GM19395 (cell line): Measurements from ENCODE around the gene EPC2.

Source experiments
- ATAC-seq: cut with Tn5 transposase; IDR thresholded peaks from one replicate; pipeline ENCODE4 v1.9.1; 2021; ENCODE audit warnings: mild to moderate bottlenecking, moderate library complexity; ENCODE audit not compliant: unreplicated experiment

EPC2 gene, protein sequence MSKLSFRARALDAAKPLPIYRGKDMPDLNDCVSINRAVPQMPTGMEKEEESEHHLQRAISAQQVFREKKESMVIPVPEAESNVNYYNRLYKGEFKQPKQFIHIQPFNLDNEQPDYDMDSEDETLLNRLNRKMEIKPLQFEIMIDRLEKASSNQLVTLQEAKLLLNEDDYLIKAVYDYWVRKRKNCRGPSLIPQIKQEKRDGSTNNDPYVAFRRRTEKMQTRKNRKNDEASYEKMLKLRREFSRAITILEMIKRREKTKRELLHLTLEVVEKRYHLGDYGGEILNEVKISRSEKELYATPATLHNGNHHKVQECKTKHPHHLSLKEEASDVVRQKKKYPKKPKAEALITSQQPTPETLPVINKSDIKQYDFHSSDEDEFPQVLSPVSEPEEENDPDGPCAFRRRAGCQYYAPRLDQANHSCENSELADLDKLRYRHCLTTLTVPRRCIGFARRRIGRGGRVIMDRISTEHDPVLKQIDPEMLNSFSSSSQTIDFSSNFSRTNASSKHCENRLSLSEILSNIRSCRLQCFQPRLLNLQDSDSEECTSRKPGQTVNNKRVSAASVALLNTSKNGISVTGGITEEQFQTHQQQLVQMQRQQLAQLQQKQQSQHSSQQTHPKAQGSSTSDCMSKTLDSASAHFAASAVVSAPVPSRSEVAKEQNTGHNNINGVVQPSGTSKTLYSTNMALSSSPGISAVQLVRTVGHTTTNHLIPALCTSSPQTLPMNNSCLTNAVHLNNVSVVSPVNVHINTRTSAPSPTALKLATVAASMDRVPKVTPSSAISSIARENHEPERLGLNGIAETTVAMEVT

DNA sequence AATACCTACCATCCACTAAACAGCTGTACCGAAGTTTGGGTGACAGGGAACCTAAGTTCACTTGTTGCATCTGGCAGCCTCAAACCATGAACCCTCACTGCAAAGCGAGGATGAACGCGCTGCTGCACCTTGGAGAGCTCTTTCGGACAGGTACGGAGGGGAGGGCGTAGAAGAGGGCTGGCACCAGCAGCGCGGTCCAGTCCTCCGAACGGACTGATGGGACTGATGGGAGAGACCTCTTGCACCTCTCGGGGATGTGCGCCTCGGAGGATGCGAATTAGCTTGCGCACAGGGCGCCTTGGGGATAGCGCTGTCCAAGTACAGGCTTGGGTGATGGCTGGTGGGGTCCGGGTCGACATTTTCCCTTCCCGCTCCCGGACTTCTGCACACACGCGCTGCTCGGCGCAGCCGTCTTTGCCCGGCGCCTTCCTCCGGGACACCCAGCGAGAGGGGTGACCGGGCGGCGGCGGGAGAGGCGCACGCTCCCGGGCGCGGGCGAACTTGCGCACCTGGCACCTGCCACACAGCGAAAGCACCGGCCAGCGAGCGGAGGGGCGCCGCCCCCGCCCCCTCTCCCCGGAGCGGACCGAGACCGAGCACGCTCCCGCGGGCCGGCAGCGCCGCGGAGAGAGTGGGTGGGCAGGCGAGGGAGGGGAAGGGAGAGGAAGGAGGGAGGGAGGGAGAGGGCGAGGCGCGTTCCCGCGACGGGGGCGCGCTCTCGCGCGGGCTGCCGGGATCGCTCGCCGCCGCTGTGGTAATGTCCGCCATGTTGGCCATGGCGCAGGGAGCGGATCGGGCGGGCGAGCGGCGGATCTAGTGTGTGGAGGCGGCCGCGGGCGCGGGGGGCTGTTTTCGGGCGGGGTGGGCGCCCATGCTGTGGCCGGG, at the start of gene EPC2:
TSS of gene EPC2 (plus strand) at position 754 of the 885 bp plus-strand sequence. CDS start 267 bp downstream, outside the sequence.
- peak; percentile 67 for ATAC-seq

DNA sequence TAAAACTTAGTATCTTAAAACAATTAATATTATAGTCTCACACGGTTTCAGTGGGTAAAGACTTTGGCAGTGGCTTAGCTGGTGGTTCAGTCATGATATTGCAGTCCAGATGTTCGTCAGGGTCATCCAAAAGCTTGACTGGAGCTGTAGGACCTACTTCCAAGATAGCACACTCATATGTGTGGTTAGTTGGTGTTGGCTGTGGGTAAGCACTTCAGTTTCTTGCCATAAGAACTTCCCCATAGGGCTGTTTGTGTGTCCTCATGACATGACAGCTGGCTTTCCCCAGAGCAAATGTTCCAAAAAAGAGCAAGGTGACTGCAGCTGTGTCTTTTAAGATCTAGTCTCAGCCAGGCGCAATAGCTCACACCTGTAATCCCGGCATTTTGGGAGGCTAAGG, 48.5 kb upstream of the EPC2 start:
- ATAC-seq, result no peak

DNA sequence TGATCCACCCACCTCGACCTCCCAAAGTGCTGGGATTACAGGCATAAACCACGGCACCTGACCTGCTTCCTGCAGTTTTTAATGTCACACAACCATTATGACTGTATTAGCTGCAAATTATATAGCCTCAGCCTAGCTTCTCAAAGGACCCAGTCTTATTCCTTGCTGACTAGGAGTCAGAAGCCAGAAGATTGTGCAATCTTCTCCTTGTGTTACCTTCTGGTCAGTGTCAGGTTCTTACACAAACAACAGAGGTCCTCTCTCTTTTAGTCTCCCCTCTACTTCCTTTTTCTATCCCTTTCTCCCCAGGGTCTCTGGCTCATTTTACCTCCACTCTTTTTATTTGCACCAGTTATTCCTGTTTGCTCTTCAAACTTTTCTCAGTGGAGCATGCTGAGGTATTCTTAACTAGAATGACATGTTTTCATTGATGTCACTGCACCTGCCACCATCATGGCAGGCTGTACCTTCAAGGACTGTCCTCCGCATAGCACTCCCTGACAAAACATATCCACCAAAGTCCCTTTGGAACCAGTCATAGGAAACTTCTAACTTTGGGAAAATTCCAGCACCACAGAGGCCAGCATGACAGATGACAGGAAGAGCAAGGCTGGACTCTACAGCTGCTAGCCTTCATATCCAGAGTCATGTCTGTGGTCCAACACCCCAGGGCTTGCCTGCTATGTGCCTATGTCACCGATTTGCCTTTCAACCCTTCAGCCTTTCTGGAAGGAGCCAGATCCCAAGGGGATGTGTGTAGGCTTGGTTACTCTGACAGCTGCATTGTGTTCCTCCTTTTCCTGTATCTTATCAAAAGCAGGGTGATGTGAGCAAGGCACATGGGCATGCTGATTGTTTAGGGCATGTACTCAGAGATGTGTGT, 45.2 kb upstream of the EPC2 start:
- ATAC-seq, result no peak

DNA sequence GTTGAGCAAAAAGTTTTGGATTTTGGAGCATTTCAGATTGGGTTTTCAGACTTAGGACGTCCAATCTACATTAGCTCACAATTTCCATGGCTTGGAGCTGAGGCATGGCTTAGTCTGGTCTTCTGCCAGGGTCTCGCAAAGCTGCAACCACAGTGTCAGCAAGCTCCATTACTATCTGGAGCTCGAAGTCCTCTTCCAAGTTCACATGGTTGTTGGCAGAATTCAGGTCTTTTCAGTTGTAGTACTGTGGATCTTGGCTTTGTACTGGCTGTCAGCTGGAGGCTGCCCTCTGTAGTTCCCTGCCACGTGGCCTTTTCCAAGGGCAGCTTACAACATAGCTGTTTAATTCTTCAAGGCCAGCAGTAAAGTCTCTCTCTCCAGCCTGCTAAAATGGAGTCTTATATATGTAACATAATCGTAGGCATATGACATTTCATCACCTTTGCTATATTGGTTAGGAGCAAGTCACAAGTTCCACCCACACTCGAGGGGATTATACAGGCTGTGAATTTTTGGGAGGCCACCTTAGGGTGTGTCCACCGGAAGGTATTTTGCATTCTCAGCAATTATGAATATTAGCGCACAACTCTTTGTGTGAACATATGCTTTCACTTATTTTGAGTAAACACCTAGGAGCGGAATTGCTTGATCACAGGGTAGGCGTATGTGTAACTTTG, 41.5 kb upstream of the EPC2 start:
- ATAC-seq, result no peak

DNA sequence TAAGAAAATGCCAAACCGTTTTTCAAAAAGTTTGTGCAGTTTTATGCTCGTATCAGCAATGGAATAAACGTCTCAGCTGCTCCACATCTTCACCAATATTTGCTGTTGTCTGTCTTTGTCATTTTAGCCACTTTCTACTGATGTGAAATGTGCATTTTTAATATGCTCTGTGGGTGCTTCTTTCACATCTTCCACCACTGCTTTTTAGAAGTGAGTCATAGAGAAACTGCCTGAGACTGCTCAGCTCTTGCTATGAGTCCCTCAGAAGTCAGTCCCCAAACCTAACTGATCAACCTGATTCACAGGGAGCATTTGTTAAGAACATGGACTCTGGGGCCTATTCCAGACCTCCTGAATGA, 41.0 kb upstream of the EPC2 start:
- peak; percentile 99 for ATAC-seq

DNA sequence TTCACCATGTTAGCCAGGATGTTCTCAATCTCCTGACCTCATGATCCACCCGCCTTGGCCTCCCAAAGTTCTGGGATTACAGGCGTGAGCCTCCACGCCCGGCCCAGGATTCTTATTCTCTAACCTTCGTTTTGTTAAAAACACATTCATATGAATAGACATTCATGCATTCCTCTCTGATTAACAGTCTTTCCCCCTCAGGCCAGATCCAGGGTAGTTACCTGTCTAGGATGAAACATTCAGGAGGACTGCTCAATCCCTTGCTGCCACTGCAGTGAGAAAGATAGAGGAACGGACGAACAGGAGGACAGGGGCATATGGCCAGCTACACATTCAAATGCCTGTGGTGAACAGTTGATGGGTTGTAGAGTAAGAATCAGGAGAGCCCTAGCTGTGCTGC, 39.6 kb upstream of the EPC2 start:
- no peak for ATAC-seq

DNA sequence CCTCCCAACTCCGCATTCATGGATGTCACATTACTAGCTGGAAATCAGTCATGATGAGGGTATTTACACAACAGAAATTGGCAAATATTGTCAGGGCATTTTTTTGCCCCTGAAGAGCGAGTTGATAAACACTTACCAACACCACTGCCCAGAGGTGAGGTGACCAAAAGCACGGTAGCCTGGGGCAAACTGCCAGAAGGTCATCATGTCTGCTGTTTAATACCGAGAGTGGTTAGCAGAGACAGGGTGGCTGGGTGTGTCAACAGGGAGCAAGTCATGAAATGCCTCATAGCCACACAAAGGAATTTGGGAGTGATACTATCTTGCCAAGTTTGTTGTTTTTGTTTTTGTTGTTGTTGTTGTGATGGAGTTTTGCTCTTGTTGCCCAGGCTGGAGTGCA, 37.0 kb upstream of the EPC2 start:
- no peak for ATAC-seq

DNA sequence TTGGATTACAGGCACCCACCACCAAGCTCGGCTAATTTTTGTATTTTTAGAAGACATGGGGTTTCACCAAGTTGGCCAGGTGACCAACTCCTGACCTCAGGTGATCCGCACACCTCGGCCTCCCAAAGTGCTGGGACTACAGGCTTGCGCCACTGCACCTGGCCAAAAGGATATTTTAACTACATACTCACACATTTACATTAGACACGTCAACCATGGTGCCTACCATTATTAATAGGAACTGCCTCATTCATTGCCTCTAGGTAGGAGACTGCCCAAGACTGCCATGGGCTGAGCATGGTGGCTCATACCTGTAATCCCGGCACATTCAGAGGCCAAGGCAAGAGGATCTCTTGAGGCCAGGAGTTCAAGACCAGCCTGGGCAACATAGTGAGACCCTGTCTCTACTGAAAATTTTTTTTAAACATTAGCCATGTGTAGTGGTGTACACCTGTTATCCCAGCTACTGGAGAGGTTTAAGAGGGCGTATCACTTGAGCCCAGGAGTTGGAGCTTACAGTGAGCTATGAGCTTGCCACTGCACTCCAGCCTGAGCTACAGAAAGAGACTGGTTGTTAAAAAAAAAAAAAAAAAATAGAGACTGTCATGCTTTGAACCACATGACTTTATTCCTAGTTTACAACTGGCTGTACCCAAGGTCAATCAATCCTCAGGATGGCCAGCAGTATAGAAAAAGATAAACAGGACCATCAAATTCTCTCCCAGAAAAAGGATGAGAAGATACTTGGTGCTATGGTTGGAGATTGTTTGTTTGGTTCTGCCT, 31.1 kb upstream of the EPC2 start:
- no peak for ATAC-seq

DNA sequence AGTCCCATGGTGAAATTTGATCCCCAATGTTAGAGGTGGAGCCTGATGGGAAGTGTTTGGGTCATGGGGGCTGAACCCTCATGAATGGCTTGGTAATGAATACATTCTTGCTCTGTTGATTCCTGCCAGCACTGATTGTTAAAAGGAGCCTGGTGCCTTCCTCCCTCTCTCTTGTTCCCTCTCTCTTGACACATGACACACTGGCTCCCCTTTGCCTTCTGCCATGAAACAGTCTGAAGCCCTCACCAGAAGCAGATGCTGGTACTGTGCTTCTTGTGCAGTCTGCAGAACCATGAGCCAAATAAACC, 30.6 kb upstream of the EPC2 start:
- ATAC-seq, result peak; percentile 33

DNA sequence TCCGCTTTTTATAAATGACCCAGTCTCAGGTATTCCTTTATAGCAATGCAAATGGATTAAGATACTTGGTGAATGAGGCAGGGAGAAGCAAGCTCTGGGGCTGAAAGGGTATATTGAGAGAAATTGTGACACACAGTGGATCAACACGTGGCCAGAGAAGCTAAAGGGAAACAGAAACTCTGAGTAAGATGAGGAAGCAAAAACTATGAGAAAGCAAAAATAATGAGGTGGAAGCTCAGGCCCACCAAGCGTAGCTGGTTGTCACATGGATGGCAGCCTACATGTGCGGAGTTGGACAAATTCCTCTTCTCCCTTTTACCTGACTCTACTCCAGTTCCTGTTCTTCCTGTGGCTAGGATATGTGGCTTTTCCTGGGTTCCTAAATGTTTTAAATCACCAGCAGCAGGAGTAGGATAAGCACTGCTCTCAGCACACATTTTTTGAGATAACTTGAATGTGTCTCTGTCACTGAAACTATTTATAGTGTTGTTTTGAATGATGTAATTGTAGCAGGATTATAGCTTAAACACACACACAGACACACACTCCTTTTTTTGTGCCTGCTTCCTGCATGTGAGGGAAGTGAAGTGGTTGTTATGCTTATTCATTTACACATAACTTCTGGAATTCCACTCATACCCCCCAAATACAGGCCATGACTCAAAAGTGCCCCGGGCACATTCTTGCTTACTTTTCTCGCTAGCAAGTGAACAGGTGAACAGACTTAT, 30.1 kb upstream of the EPC2 start:
- ATAC-seq, result peak; percentile 98

DNA sequence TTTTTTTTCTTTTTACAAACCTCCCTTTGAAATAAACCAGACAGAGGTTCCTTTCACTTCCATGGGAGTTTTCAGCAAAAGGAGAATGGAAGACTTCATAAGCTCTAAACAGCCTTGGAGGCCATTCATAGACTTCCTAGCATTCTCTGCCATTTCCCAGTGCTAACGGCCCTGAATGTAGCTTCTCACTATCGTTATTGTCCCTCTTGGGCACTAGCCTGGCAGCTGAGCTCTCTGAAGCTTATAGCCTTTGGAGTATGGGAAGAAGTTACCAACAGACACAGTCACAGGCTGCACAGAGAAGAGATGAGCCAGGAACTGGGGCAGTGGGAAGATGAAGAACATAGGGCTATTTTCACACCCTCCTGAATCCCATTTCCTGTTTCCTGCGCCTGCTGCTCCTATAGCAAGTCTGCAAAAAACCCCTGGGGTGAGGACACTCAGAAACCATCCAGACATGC, 29.1 kb upstream of the EPC2 start:
- ATAC-seq, result no peak

DNA sequence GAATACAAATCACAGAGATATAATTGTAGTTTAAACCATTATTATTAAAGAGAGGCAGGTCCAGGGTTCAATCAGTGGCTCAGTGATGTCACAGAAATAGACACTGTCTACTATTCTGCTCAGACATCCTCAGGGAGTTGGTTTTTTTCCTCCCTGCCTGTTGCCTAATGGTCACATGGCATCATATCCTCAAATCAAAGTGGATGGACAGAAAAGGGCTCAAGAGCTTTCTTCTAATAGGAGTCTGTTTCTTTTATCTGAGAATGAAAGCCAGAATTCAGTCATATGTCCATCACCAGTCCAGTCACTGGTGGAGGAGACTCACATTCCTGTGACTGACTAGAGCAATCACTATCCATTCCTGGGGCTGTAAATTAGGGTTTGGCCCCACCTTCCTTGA, 27.9 kb upstream of the EPC2 start:
- ATAC-seq, result no peak

DNA sequence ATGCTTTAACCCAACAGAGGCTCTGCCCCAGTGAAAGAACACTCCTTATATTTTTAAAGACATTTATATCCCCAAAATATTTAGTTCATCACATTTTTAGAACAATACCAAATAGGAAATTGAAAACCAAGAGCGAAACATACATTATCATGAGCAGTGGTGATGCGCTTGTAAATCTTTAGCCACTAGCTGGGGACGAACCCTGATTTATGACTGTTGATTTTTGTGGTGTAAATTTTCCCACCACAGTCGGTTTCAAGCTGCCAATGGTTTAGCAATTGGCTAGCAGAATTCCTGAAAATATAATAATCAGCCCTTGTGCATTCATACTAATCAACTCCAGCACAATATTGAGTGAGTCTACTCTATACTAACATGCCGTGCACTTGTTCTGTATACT, 27.3 kb upstream of the EPC2 start:
- ATAC-seq, result no peak

DNA sequence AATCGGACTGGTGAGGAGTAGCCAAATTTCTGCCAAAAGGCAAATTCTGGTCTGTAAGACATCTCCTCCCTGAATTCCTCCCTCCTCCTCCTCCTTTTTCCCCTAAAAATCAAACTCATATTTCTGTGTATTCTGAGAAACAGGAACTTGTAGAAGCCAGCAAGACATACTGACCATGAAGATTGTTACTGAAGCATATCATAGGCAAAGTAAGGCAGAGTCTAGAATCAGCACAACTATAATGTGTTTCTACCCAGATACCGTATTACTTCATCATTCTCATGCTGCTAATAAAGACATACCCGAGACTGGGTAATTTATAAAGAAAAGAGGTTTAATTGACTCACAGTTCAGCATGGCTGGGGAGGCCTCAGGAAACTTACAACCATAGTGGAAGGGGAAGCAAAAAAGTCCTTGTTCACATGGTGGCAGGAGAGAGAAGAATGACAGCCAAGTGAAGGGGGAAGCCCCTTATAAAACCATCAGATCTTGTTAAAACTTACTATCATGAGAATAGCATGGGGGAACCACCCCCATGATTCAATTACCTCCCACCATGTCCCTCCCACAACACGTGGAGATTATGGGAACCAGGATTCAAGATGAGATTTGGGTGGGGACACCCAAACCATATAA, 24.9 kb upstream of the EPC2 start:
- ATAC-seq, result no peak

DNA sequence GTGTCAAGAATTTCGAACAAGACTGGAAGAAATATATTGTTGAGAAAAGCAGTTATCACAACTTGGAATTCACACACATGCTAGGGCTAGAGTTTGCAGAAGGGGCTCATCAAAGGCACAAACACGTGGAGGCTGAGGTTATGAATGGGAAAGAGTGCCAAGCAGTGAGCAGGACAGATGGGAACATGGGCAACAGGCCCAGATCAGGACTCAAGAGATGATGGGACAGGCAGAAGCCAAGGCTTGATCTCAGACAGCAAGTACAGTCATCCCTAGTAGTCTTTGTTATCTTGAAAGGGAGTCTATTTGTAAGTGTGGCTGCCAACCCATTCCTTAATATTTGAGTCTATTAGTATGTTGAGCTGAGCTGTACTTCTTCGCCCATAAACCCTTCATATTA, 22.2 kb upstream of the EPC2 start:
- no peak for ATAC-seq

DNA sequence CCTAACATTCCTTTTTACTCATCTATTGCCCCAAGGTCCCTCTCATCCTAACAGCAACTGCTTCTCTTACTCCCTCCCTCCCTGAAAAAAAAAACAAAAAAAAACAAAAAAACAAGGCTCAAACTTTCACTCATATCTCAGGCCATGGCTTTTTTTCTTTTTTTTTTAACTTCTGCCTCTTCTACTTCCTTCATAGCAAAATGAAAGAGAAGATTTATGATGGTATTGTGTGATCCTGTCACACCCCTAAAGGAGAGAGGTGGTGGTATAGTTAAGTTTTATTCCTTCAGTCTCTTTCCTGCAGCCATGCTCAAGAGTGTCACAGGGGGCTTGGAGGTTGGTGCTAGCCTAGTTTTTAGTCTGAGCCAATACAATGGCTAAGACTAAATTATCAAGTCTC, 21.5 kb upstream of the EPC2 start:
- no peak for ATAC-seq

DNA sequence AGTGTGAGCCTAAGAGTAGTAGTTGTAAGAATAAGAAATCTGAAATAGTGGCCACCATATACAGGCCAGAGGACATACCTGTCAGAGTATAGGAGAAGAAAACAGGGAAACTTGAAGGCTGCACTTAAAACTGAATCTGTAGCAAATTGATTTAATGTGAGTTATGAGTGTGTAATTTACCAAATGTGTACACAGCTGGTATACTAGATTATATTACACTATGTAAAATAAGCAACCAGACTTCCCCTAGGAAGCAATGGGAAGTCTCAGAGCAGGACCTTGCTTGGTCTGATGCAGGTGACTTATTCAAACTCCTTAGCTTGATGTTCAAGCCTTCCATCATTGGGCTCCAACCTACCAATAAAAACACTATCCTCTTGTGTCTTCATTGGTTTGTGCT, 17.3 kb upstream of the EPC2 start:
- no peak for ATAC-seq

DNA sequence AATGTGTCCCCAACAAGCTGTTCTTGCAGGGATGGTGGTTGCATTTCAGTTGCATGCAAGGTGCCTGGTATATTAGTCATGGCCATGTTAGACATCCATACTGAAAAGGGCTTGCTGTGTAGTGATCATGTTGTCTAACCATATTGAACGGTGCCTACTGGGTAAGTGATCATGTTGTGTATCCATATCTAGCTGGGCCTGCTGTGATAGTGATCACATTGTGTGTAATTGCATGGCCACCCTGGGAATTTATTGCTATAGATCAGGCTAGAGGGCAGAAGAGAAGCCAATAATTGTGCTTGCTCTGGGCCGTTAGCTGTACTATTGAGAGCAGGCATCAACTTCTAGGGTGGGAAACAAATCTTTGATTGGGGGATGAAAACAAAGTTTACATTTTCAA, 9.8 kb upstream of the EPC2 start:
- ATAC-seq, result no peak
